GM23248 (cell line): ENCODE results near the gene BBIP1.

Source experiments
- EZH2 ChIP-seq: fragments of 200-600 bp; sonication (generic); IDR thresholded peaks from 2 replicates; pipeline ENCODE4 v1.6.1; 2018; ENCODE audit warnings: antibody characterized with exemption, mild to moderate bottlenecking; ENCODE audit not compliant: insufficient read depth, poor library complexity, severe bottlenecking
- EZH2phosphoT487 ChIP-seq: fragments of 200-600 bp; sonication (generic); IDR thresholded peaks from 2 replicates; pipeline ENCODE4 v1.6.1; 2018; ENCODE audit warnings: antibody characterized with exemption, moderate library complexity, mild to moderate bottlenecking, low read depth; ENCODE audit not compliant: insufficient read depth

DNA sequence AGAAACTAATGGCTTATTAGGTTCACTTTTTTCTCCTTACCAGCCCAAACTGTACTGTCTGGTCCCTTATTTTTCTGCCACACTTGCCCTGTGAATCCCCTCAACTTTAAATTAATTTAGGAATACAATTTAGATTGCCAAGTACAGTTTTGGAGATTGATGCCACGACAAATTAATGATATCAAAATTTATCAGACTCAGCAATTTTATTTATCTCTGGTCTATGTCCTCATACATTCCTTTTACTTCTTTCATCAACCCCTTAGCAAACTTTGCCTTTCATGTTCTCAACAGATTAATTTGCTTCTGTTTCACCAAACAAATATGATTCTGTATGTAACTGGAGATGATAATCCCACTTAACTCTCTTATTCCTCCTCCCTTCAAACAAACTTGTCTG, 38.6 kb upstream of the BBIP1 start:
- no peak for TF ChIP-seq EZH2
- TF ChIP-seq EZH2phosphoT487, result no peak
